Measurements from ENCODE around the gene ADGRG1. TPM values are rescaled to one million over a fixed set of nuclear protein-coding genes. Genes with fewer than 3 reads are reported as not detected.
A peak's percentile ranks its signal among the peaks of the same experiment; 100 is the strongest.

The ADGRG1 gene
- total RNA-seq, 2 experiments from 2014 or later = 0.93 to 1.0 TPM

DNA sequence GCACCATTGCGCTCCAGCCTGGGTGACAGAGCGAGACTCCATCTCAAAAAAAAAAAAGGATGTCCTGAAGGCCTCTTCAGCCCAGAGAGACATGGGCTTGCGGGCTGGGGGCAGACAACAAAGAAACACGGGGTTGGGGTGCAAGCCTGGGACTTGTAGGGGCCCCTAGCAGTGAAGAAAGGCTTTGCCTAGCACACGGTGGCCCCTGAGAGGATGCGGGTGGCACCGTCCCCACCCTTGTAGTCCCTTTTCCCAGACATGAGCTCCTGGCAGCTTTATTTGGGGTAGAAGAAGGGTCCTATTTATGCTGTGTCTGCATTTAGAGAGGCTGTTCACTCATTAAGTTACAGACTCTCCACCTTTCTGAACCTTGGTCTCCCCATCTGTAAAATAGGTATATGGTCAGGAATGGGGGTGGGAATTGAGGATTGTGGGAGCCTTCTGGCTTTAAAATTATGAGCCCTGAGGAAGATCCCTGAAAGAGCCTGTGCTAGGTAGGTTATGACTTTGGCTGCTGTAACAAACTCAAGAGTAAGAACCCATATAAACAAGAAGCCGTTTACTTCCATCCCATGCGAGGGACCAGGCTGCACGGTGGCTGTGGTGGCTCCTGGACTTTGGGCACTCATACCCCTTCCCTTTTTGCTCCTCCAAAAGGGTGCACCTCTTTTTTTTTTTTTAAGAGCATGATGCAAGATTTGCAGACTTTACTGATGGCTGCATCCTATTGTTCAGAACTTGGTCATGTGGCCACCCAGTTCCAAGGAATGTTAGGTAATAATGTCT lies 20.6 kb upstream of the ADGRG1 start:
- Mint-ChIP-seq H3K27me3 (ENCODE audit: low read depth) (no peaks in the 10 kb centered on the region), H3K4me1 (ENCODE audit: low read depth) (peaks cover 34% of the 10 kb centered on the region), H3K27ac (no peak overlapping the region), H3K9me3 (no peaks in the 10 kb centered on the region), H3K36me3 (ENCODE audit: low read depth) (no peaks in the 10 kb centered on the region), H3K4me3 (no peak overlapping the region)
- DNase-seq = peak; percentile 2
- intact Hi-C loops (cut with micrococcal nuclease) = no loop called here
- CTCF ChIA-PET = interaction anchor here (1.3 to 6.9 kb wide), 5 partner anchors 7 to 40 kb away, joined by 4 to 106 read pairs (median 45); no protein-coding TSS in a partner anchor

- DNase-seq = peak; percentile 1
- Mint-ChIP-seq H3K27me3 (ENCODE audit: low read depth) (no peaks in the 10 kb centered on the region), H3K4me1 (ENCODE audit: low read depth) (peaks cover 32% of the 10 kb centered on the region)
Measured at GRCh38 chr16:57608462-57609113, 19.8 kb upstream of the ADGRG1 start.

GRCh38 chr16:57609541-57610401 lies 18.7 kb upstream of the ADGRG1 start:
- Mint-ChIP-seq H3K4me3 (peak overlapping the region; percentile 45), H3K36me3 (ENCODE audit: low read depth) (no peaks in the 10 kb centered on the region), H3K27ac (peak overlapping the region; percentile 86), H3K27me3 (ENCODE audit: low read depth) (no peaks in the 10 kb centered on the region), H3K4me1 (ENCODE audit: low read depth) (peaks cover 40% of the 10 kb centered on the region), H3K9me3 (no peaks in the 10 kb centered on the region)
- CTCF ChIA-PET = interaction anchor here (0.6 to 6.9 kb wide), 17 partner anchors 9 to 163 kb away, joined by 3 to 106 read pairs (median 4); partner anchors contain the start of genes ADGRG1, ADGRG5, CIAPIN1 and COQ9
- intact Hi-C loops (cut with micrococcal nuclease) = loop anchor here (1.0 kb wide), 8 partner anchors 8 to 309 kb away; partner anchors contain the start of genes ADGRG1 and KATNB1
- peak; percentile 92 for DNase-seq

More at GRCh38 chr16:57608462-57609113, 19.8 kb upstream of the ADGRG1 start:
- Mint-ChIP-seq H3K4me3 (no peak overlapping the region), H3K27ac (no peak overlapping the region), H3K36me3 (ENCODE audit: low read depth) (no peaks in the 10 kb centered on the region), H3K9me3 (no peaks in the 10 kb centered on the region)
- intact Hi-C loops (cut with micrococcal nuclease) = loop anchor here (1.0 kb wide), 8 partner anchors 7 to 308 kb away; partner anchors contain the start of genes ADGRG1 and KATNB1
- CTCF ChIA-PET = interaction anchor here (0.6 to 6.9 kb wide), 11 partner anchors 8 to 300 kb away, joined by 3 to 106 read pairs (median 6); partner anchors contain the start of gene ADGRG5

- peak; percentile 4 for DNase-seq
- Mint-ChIP-seq H3K27me3 (ENCODE audit: low read depth) (no peaks in the 10 kb centered on the region), H3K9me3 (no peaks in the 10 kb centered on the region), H3K27ac (peak overlapping the region; percentile 86), H3K4me3 (no peak overlapping the region), H3K36me3 (ENCODE audit: low read depth) (no peaks in the 10 kb centered on the region), H3K4me1 (ENCODE audit: low read depth) (peaks cover 44% of the 10 kb centered on the region)
- intact Hi-C loops (cut with micrococcal nuclease) = no loop called here
- CTCF ChIA-PET = interaction anchor here (0.7 to 6.9 kb wide), 8 partner anchors 10 to 94 kb away, joined by 3 to 106 read pairs (median 13); partner anchors contain the start of gene ADGRG1
Measured at GRCh38 chr16:57610611-57611010, 17.8 kb upstream of the ADGRG1 start.

DNA sequence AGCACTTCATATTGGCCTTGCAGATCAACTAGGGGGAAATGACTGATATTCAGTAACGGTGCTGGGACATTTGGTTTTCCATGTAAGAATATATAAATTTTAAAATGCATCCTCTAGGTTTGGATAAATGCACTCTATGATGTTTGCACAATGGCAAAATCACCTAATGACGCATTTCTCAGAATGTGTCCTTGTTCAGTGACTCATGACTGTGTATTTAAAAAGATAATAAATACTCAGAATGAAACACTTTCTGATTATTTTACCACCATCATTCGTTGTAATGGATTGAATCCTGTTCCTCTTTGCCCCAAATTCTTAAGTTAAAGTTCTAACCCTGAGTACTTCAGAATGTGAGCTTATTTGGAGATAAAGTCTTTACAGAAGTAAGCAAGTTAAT lies 17.2 kb upstream of the ADGRG1 start:
- Mint-ChIP-seq H3K9me3 (no peaks in the 10 kb centered on the region), H3K27ac (peak overlapping the region; percentile 86), H3K27me3 (ENCODE audit: low read depth) (no peaks in the 10 kb centered on the region), H3K4me3 (no peak overlapping the region), H3K36me3 (ENCODE audit: low read depth) (no peaks in the 10 kb centered on the region), H3K4me1 (ENCODE audit: low read depth) (peaks cover 44% of the 10 kb centered on the region)
- intact Hi-C loops (cut with micrococcal nuclease) = no loop called here
- DNase-seq = peak; percentile 5
- CTCF ChIA-PET = interaction anchor here (1.9 to 6.9 kb wide), 4 partner anchors 11 to 36 kb away, joined by 6 to 106 read pairs (median 60); no protein-coding TSS in a partner anchor

DNA sequence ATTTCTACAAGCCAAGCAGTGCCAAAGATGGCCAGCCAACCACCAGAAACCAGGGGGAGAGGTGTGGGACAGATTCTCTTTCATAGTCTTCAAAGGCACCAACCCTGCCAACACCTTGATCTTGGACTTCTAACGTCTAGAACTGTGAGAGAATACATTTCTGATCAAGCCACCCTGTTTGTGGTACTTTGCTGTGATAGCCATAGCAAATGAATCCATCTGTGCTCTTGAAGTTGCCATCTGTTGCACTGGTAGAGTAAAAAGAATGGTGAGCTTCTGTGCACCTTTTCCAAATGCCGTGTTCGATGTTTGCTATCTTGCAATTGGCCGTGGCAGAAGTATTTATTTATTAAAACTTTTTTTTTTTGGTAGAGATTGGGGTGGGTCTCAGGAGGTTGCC lies 16.7 kb upstream of the ADGRG1 start:
- CTCF ChIA-PET = interaction anchor here (4.1 to 6.9 kb wide), 3 partner anchors 11 to 36 kb away, joined by 45 to 106 read pairs (median 75); no protein-coding TSS in a partner anchor
- H3K36me3 Mint-ChIP-seq (ENCODE audit: low read depth) = no peaks in the 10 kb centered on the region
- H3K27me3 Mint-ChIP-seq (ENCODE audit: low read depth) = no peaks in the 10 kb centered on the region
- peaks cover 44% of the 10 kb centered on the region for H3K4me1 Mint-ChIP-seq (ENCODE audit: low read depth)
- H3K27ac Mint-ChIP-seq = peak overlapping the region; percentile 80
- H3K4me3 Mint-ChIP-seq = no peak overlapping the region
- intact Hi-C loops (cut with micrococcal nuclease) = no loop called here
- DNase-seq = peak; percentile 2
- H3K9me3 Mint-ChIP-seq = no peaks in the 10 kb centered on the region

DNA sequence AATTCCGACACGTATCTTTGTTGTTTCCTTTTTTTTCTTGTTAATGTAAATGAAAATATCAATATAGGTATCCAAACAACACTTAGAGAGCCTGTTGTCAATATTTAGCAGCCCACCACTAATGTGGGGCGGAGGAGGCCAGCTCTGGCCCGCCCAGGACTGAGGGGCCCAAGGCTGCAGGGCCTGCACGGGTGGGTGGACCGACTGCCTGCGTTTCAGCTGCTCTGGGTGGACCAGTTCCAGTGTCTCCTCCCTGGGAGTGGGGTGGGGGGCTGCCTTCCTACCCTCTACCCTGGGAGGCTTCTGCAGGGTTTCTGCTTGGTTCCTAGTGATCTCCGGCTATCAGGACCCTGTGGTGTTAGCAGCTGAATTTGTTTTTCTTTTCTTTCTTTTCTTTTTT lies 15.9 kb upstream of the ADGRG1 start:
- DNase-seq = no peak
- H3K4me3 Mint-ChIP-seq = no peak overlapping the region
- no peaks in the 10 kb centered on the region for H3K36me3 Mint-ChIP-seq (ENCODE audit: low read depth)
- intact Hi-C loops (cut with micrococcal nuclease) = no loop called here
- H3K27me3 Mint-ChIP-seq (ENCODE audit: low read depth) = no peaks in the 10 kb centered on the region
- no peaks in the 10 kb centered on the region for H3K9me3 Mint-ChIP-seq
- H3K4me1 Mint-ChIP-seq (ENCODE audit: low read depth) = peaks cover 44% of the 10 kb centered on the region
- CTCF ChIA-PET = interaction anchor here (5.5 to 6.9 kb wide), 2 partner anchors 12 to 35 kb away, joined by 75 to 106 read pairs; no protein-coding TSS in a partner anchor
- H3K27ac Mint-ChIP-seq = no peak overlapping the region

- Mint-ChIP-seq H3K4me1 (ENCODE audit: low read depth) (peaks cover 43% of the 10 kb centered on the region), H3K9me3 (no peaks in the 10 kb centered on the region), H3K4me3 (no peak overlapping the region), H3K36me3 (ENCODE audit: low read depth) (no peaks in the 10 kb centered on the region), H3K27me3 (ENCODE audit: low read depth) (no peaks in the 10 kb centered on the region), H3K27ac (no peak overlapping the region)
- CTCF ChIA-PET = interaction anchor here (1.1 to 2.5 kb wide), 2 partner anchors 22 to 34 kb away, joined by 3 to 12 read pairs; no protein-coding TSS in a partner anchor
- DNase-seq = no peak
- intact Hi-C loops (cut with micrococcal nuclease) = no loop called here
Measured at GRCh38 chr16:57613514-57613913, 14.9 kb upstream of the ADGRG1 start.

DNA sequence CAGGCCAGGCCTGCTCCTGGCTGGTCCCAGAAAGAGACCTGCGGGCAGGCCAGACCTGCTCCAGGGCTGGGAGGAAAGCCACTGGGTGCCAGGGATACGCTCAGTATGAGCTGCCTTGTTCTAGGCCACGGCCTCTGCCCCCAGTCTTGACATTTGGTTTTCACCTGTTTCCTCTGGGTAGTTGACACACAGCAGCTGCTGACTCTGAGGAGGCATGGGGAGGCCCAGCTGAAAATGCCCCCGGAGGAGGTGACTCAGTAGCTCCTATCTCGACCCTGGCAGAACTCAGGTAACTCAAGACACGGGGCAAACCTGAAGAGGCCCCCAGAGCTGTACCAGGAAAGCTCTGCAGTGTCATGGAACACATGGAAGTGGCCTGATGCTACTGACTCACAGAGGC lies 13.9 kb upstream of the ADGRG1 start:
- DNase-seq = peak; percentile 78
- Mint-ChIP-seq H3K9me3 (no peaks in the 10 kb centered on the region), H3K27ac (peak overlapping the region; percentile 39), H3K4me1 (ENCODE audit: low read depth) (peaks cover 34% of the 10 kb centered on the region), H3K4me3 (no peak overlapping the region), H3K27me3 (ENCODE audit: low read depth) (no peaks in the 10 kb centered on the region), H3K36me3 (ENCODE audit: low read depth) (no peaks in the 10 kb centered on the region)
- CTCF ChIA-PET = interaction anchor here (1.4 to 2.5 kb wide), 2 partner anchors 13 to 33 kb away, joined by 5 to 12 read pairs; no protein-coding TSS in a partner anchor
- intact Hi-C loops (cut with micrococcal nuclease) = loop anchor here (1.0 kb wide), 1 partner anchor 14 kb away; the partner anchor contains the start of gene ADGRG1

DNA sequence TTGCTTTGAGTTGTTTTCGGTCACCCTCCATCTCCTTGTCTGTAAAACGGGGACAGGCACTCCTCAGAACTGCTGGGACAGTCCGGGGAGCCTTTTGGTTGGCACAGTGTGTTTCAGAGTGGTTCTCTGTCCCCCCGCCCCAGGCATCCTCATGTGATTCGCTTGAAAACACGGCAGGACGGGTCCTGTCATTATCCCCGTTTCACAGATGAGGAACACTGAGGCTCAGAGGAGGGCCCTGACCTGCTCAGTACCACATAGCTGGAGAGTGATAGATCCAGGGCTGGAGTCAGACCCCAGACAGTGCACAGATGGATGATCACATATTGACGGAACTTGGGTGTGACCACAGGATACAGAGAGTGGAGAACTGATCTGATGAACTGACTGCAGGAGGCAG lies 13.5 kb upstream of the ADGRG1 start:
- Mint-ChIP-seq H3K4me3 (no peak overlapping the region), H3K27ac (peak overlapping the region; percentile 39), H3K27me3 (ENCODE audit: low read depth) (no peaks in the 10 kb centered on the region), H3K4me1 (ENCODE audit: low read depth) (peaks cover 30% of the 10 kb centered on the region), H3K9me3 (no peaks in the 10 kb centered on the region), H3K36me3 (ENCODE audit: low read depth) (no peaks in the 10 kb centered on the region)
- CTCF ChIA-PET = interaction anchor here (1.4 to 2.5 kb wide), 2 partner anchors 13 to 33 kb away, joined by 5 to 12 read pairs; no protein-coding TSS in a partner anchor
- no peak for DNase-seq
- intact Hi-C loops (cut with micrococcal nuclease) = loop anchor here (1.0 kb wide), 1 partner anchor 13 kb away; the partner anchor contains the start of gene ADGRG1

DNA sequence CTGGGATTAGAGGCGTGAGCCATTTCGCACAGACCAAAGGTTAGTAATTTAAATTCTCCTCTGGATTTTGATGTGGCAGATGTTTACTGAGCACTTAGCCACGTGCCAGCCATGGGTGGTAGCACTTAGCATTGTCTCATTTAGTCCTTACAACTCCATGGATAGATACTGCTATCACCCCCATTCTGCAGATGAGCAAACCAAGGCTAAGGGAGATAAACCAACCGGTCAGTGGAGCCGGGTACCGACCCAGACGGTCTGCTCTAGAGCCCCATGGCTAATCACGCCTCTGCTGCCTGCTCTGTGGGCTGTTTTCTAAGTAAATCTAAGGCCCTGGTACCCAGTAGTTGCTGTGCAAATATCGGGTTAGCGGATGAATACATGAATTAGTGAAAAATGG lies 12.6 kb upstream of the ADGRG1 start:
- Mint-ChIP-seq H3K27ac (peak overlapping the region; percentile 24), H3K36me3 (ENCODE audit: low read depth) (no peaks in the 10 kb centered on the region), H3K27me3 (ENCODE audit: low read depth) (no peaks in the 10 kb centered on the region), H3K4me1 (ENCODE audit: low read depth) (peaks cover 21% of the 10 kb centered on the region), H3K9me3 (no peaks in the 10 kb centered on the region), H3K4me3 (no peak overlapping the region)
- intact Hi-C loops (cut with micrococcal nuclease) = no loop called here
- no peak for DNase-seq
- CTCF ChIA-PET = interaction anchor here (0.9 to 2.5 kb wide), 2 partner anchors 14 to 32 kb away, joined by 3 to 12 read pairs; no protein-coding TSS in a partner anchor
